Activated T-cell treated with anti-CD3 and anti-CD28 coated beads, Interleukin-2, amount 50 U/mL, for 4 hours (primary cell): ENCODE data around the gene VPS54. TPM values are rescaled to one million over a fixed set of nuclear protein-coding genes. Genes with fewer than 3 reads are reported as not detected.
"Not testable (repeated sequence)": the region's sequence is repeated elsewhere in the genome, so short reads cannot be mapped to it uniquely, and the experiment has no call there.

Experiments used
- ATAC-seq, 2 donors: fragments of 200-7000 bp; cut with Tn5 transposase; one replicate each; pipeline ENCODE4 v1.10.0; 2021
- DNase-seq: peaks from one replicate; pipeline ENCODE4 v3.0.0-alpha.2; 2020
- H3K27me3 Mint-ChIP-seq: one replicate; pipeline ENCODE4 v1.8.0; 2021; ENCODE audit warnings: low read depth, mixed read lengths
- H3K36me3 Mint-ChIP-seq: one replicate; pipeline ENCODE4 v1.8.0; 2022; ENCODE audit warnings: mixed read lengths; ENCODE audit not compliant: insufficient read depth
- H3K4me1 Mint-ChIP-seq: one replicate; pipeline ENCODE4 v1.8.0; 2021; ENCODE audit warnings: low read depth, mixed read lengths
- H3K4me3 Mint-ChIP-seq: one replicate; pipeline ENCODE4 v1.8.0; 2021; ENCODE audit warnings: mild to moderate bottlenecking, moderate library complexity, mixed read lengths
- H3K9me3 Mint-ChIP-seq: one replicate; pipeline ENCODE4 v1.8.0; 2021; ENCODE audit warnings: mixed read lengths
- total RNA-seq, 3 donors: library from RNA; stranded (reverse); gene quantifications; one replicate each; pipeline ENCODE4 v1.2.1, GENCODE V29; 2021

Gene VPS54
- total RNA-seq, 3 donors from 2014 or later, result 9.7 to 10.7 (median 10.2) TPM

GRCh38 chr2:63849381-63850203, 169.6 kb downstream of the VPS54 start:
- Mint-ChIP-seq H3K9me3 (peaks cover 4% of the 10 kb centered on the region), H3K4me1 (peaks cover 80% of the 10 kb centered on the region), H3K4me3 (no peak overlapping the region), H3K36me3 (peaks cover 9% of the 10 kb centered on the region), H3K27me3 (no peaks in the 10 kb centered on the region)
- no peak for ATAC-seq
- DNase-seq, result no peak

GRCh38 chr2:63847571-63847970, 171.7 kb downstream of the VPS54 start:
- H3K27me3 Mint-ChIP-seq, H3K36me3 Mint-ChIP-seq, DNase-seq, H3K4me3 Mint-ChIP-seq, ATAC-seq, H3K9me3 Mint-ChIP-seq: not testable (repeated sequence)
- peaks cover 78% of the 10 kb centered on the region for H3K4me1 Mint-ChIP-seq

- Mint-ChIP-seq H3K9me3 (no peaks in the 10 kb centered on the region), H3K4me3 (no peak overlapping the region), H3K27me3 (no peaks in the 10 kb centered on the region), H3K4me1 (peaks cover 74% of the 10 kb centered on the region), H3K36me3 (peaks cover 7% of the 10 kb centered on the region)
- ATAC-seq, result no peak
- DNase-seq, result no peak
Measured at GRCh38 chr2:63846487-63846886, 172.7 kb downstream of the VPS54 start.

- no peak for DNase-seq
- Mint-ChIP-seq H3K36me3 (peaks cover 4% of the 10 kb centered on the region), H3K4me3 (no peak overlapping the region), H3K27me3 (no peaks in the 10 kb centered on the region), H3K9me3 (no peaks in the 10 kb centered on the region), H3K4me1 (peaks cover 68% of the 10 kb centered on the region)
- no peak for ATAC-seq
Measured at GRCh38 chr2:63845866-63846265, 173.4 kb downstream of the VPS54 start.

- DNase-seq (no peak), ATAC-seq (no peak)
- no peaks in the 10 kb centered on the region for H3K9me3 Mint-ChIP-seq
- H3K27me3 Mint-ChIP-seq, result no peaks in the 10 kb centered on the region
- peaks cover 4% of the 10 kb centered on the region for H3K36me3 Mint-ChIP-seq
- H3K4me1 Mint-ChIP-seq, result peaks cover 66% of the 10 kb centered on the region
- H3K4me3 Mint-ChIP-seq, result no peak overlapping the region
Measured at GRCh38 chr2:63844616-63845015, 174.6 kb downstream of the VPS54 start.

GRCh38 chr2:63843791-63844190, 175.4 kb downstream of the VPS54 start:
- Mint-ChIP-seq H3K4me1 (peaks cover 59% of the 10 kb centered on the region), H3K9me3 (no peaks in the 10 kb centered on the region), H3K4me3 (peak overlapping the region; percentile 37), H3K36me3 (peaks cover 4% of the 10 kb centered on the region), H3K27me3 (no peaks in the 10 kb centered on the region)
- DNase-seq (no peak), ATAC-seq (no peak)

- Mint-ChIP-seq H3K4me1 (peaks cover 57% of the 10 kb centered on the region), H3K9me3 (no peaks in the 10 kb centered on the region), H3K36me3 (peaks cover 4% of the 10 kb centered on the region), H3K27me3 (no peaks in the 10 kb centered on the region), H3K4me3 (peak overlapping the region; percentile 99)
- no peak for ATAC-seq
- DNase-seq, result no peak
Measured at GRCh38 chr2:63843093-63843492, 176.1 kb downstream of the VPS54 start.

- DNase-seq, result no peak
- no peaks in the 10 kb centered on the region for H3K9me3 Mint-ChIP-seq
- no peaks in the 10 kb centered on the region for H3K36me3 Mint-ChIP-seq
- ATAC-seq, result no peak
- H3K4me3 Mint-ChIP-seq, result peak overlapping the region; percentile 99
- peaks cover 51% of the 10 kb centered on the region for H3K4me1 Mint-ChIP-seq
- no peaks in the 10 kb centered on the region for H3K27me3 Mint-ChIP-seq
Measured at GRCh38 chr2:63842149-63843061, 176.8 kb downstream of the VPS54 start.

Other genes starting within 250 kb of the VPS54 start
- 10 to 100 TPM; 46.1 to 48.6 (median 47.7) TPM for gene UGP2, start 177.5 kb downstream of the VPS54 start, total RNA-seq
- gene PELI1, start 125.0 kb upstream of the VPS54 start, total RNA-seq, result 10 to 100 TPM; 49.0 to 71.8 (median 68.1) TPM